HG03025 (cell line): Measurements from ENCODE around the gene RBL2.
A peak's percentile ranks its signal among the peaks of the same experiment; 100 is the strongest.

Source experiments
- ATAC-seq: cut with Tn5 transposase; IDR thresholded peaks from one replicate; pipeline ENCODE4 v1.9.1; 2021; ENCODE audit warnings: mild to moderate bottlenecking, moderate library complexity; ENCODE audit not compliant: unreplicated experiment, low FRiP score

Gene RBL2

DNA sequence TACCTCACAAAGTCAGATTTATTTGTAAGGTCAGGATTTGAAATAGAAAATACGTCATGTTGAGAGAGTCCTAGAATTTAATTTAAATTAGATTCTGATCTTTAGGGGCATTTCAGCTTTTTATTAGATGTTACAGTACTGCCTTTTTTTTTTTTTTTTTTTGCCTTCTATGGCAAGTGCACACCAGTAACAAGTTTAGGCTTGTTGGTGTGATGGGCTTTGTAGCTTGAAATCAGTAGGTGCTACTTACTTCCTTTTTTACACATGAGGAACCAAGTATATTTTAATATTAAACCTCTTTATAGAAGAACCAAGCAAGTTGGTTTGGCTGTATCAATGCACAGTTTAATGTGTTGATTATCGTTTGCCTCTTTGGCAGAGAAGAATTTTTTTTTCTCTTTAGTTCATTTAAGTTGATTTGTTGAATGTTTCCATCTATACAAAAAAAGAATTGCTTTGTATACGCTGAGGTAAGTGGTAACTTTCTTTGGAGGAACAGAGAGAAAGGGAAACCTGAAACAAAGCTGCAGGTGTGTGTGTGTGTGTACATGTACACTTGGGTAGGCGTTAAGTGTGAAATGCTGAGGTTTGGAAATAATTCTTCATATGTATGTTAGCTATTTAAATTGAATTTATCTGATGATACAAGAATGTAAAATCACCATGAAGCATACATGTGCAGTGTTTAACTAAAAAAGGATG lies 15.7 kb downstream of the RBL2 start:
- no peak for ATAC-seq

DNA sequence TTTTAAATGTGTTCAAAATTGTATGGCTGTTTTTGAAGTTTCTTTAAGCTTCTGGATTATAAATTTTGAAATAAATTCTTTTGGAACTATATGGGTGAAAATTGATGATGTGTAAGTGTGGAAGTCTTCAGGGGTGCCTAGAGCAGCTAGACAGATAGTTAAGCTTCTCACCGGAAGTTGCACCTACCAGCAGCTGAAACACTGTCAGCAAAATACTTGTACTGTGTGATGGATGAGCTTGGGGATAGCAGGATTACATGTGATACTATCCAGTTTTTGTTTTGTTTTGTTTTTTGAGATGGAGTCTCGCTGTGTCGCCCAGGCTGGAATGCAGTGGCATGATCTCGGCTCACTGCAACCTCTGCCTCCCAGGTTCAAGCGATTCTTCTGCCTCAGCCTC lies 19.7 kb downstream of the RBL2 start:
- no peak for ATAC-seq

DNA sequence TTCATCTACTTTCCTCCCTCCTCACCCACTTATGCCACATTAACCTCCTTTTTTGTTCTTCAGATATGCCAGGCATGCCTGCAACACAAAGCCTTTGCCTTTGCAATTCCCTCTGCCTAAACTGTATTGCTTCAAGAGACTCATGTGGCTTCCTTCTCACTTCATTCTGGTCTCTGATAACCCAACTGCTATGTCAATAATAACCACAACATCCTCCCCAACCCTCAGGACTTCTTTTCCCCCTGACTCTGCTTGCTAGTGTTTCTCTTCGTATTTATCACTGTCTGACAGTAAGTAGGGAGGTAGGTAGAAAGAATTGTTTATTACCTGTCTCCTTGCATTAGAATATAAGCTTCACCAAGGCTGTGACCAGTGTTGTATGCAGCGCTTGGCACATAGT lies 22.4 kb downstream of the RBL2 start:
- ATAC-seq: no peak

DNA sequence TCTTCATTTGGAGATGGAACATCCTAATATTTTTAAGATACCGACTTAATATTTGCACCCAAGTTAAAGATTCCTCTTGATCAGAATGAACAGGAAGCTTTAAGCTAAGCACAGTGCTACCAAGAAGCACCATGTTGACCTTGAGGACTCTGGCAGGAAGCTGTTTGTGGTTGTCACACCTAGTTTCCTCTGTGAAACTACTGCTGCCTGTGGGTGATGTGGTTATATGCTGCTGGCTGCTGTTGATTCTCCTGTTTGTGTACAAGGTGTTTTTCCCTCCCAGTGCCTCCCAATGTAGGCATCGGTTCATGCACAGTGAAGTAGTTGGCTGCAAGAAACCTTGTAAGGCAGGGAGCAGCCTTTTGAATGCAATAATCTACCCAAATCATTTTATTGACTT lies 23.4 kb downstream of the RBL2 start:
- ATAC-seq: peak; percentile 100

DNA sequence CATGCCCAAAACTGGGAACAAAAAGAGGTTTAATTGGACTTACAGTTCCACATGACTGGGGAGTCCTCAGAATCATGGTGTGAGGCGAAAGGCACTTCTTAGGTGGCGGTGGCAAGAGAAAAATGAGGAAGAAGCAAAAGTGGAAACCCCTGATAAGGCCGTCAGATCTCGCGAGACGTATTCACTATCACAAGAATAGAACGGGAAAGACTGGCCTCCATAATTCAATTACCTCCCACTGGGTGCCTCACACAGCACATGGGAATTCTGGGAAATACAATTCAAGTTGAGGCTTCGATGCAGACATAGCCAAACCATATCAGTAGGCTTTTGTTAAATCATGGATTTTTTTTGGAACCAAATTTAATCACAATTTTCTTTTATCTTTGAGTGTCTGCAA lies 24.4 kb downstream of the RBL2 start:
- ATAC-seq: no peak

DNA sequence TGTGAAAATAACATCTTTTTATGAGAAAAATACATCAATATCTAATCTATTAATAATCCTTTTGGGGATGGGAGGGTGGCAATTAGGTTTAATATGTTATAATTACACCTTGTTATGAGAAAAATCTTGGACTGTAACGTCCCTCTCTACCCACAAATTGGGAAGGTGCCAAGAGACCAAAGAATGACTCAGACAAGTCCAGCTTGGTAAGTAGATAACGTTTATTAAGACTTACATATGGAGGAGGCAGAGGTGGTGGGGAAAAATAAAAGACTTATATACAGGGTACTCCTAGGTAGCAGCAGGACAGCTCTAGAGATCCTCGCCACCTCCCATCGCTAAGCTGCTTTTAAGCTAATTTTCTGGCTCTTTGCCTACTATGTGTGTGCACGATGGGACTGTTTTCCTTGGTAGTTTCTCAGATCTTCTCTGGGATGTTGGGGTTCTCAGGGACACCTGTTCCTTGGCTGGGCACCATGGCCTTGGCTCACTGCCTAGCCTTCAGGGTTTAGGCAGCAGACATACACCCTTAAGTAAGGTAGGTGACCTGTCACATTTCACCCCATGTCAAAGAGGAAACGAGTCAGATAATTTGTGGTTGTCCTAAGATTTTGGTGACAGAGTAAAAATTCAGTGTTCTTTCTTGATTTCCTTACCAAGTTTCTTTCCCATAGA lies 31.5 kb downstream of the RBL2 start:
- no peak for ATAC-seq

DNA sequence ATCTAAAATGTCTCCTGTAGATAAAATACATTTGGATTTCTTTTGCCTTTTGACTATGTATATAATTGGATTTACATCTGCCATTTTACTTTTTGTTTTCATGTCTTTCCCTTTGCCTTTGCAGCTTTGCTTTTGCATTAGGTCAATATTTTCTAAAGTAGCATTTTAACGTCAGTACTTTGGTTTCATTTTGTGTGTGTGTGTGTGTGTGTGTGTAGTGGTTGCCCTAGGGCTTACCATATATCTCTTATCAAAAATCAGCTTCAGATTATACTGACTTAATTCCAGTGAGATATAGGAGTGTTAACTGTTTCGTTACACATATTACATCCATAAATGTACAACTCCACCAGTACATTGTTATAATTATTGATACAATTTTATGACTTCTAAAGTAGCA lies 42.6 kb downstream of the RBL2 start:
- ATAC-seq: no peak

DNA sequence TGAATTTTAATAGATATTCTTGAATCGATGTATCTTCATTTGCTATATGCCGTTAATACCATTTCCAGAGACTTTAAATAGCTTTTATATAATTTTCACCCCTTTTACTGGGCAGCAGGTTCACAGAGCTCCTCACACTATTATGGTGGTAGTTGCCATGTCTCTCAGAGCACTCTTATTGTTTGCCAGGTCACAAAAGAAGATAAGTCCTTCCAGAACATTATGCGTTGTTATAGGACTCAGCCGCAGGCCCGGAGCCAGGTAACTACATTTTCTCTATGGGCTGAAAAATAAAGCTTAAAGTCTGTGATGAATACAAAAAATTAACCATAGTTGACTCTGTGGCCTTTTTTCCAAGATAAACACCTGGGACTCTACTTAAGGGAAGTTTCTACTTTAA lies 44.7 kb downstream of the RBL2 start:
- no peak for ATAC-seq

DNA sequence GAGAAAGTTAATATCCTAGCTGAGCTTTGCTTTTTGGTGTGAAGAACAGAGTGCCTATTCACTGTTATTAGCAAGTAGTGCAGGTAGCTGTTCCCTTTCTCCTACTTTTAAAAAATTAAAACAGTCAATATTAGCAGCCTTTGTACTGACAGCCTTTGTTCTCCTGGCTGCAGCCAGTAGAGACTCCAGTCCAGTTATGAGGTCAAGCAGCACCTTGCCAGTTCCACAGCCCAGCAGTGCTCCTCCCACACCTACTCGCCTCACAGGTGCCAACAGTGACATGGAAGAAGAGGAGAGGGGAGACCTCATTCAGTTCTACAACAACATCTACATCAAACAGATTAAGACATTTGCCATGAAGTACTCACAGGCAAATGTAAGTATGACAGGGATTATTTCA lies 46.1 kb downstream of the RBL2 start:
- ATAC-seq: no peak

DNA sequence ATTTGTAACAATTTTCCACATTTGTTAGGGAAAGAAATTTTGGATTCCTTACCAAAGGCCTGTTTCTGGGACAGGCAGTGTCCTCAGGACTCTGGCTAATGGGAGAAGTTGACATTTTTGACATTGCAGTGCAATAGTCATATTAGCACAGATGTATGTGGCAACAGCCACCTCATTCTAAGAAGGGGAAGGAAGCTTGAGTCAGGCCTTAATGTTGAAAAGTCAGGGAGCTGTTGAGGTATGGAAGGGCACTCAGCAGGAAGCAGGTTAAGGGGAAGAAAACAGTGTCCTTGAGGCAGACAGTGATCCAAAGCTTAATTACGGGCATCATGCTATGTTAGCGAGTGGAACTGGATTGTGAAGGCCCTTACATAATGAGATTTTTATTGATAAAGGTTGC lies 47.9 kb downstream of the RBL2 start:
- ATAC-seq: no peak

DNA sequence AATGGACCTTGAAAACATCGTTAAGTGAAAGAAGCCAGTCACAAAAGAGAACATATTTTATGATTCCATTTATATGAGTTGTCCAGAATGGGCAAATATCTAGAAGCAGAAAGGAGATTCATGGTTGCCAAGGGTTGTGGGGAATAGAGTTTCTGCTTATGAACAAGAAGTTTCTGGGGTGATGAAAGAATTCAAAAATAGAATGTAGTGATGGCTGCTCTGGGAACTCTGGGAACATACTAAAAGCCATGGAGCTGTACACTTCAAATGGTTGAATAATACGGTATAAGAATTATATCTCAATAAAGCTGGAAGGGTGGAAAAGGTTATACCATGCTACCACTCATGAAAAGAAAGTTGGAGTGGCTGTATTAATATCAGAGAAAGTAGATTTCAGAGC lies 50.3 kb downstream of the RBL2 start:
- no peak for ATAC-seq

DNA sequence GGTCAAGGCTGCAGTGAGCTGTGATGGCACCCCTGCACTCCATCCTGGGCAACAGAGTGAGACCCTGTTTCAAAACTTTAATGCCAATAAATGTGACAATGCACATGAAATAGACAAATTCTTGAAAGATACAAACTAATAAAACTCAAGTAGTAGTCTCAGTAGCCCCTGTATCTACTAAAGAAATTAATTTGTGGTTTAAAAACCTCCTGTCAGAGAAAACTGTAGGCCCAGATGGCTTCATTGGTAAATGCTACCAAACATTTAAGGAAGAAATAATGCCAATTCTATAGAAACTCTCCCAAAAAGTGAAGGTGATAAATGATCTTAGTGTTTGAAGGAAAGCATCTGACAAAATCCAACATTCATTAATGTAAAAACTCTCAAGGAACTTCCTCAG lies 52.0 kb downstream of the RBL2 start:
- ATAC-seq: no peak

DNA sequence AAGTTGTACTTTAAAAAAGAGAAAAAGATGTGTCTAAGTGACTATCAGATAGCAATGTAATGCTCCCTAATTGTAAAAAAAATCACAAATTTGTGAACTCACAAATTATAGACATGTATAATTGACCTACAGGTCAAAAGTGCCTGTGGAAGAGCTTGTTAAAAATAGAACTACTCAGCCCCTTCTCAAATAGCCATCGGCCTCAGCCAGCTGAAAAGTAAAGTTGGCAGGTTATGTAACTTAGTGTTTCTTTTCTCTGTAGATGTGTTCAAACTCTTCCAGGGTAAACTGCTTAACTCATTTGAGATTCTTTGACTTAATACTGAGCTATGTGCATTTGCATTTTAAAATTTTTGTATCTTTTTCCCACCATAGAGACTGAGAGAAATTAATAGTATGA lies 55.5 kb downstream of the RBL2 start:
- no peak for ATAC-seq

DNA sequence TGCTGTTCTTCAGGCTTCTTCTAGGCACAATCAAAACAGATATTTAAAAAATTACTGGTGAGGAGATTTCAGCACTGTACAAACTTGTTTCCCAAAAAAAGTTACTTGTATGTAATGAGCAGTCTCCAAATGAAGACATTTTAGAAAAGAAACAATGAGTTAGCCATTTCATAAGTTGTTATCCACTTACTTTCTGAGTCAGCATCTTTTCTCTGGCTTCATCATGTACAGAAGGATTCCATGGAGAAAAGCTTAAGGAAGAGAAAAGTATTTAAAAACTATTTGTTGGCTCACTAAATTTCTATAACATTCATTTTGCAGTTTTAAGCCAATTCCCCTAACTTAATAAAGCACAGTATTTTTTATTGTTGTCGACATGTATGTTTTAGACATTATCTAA lies 58.2 kb downstream of the RBL2 start:
- no peak for ATAC-seq

DNA sequence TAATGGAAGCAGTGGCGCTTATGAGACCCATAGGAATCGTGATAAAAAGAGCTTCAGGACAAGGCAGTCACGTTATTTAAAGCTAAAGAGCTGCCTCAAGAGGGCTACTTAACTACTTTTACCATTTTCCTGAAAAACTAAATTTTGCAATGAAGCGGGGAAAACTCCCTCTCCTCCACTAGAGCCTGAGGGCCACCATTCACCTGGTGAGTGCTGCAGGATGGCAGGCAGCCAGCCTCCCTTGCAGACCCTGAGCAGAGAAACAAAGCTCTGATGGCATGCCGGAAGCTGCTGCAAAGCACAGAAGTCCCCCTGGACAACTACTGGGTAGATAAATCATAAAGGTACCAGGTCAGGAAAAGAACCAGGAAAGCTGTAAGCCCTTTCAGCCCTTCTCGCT lies 60.4 kb downstream of the RBL2 start:
- ATAC-seq: no peak

DNA sequence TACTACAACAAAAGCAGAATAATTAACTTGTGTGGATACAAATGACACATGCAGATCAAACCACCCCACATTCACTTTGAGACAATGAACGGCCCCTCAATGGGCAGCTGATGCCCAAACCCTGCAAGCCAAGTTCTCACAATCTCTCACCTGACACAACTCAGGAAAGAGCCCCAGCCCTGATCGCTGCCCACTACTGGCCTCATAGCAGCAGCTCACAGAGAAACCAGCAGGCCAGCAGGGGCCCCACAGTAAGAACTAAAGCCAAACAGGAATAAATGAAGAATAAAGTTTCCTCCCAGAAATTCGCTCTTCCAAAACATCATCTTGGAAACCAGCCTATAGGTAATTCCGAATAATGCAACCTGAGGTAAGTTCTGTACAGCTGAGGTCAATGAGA lies 61.1 kb downstream of the RBL2 start:
- no peak for ATAC-seq

DNA sequence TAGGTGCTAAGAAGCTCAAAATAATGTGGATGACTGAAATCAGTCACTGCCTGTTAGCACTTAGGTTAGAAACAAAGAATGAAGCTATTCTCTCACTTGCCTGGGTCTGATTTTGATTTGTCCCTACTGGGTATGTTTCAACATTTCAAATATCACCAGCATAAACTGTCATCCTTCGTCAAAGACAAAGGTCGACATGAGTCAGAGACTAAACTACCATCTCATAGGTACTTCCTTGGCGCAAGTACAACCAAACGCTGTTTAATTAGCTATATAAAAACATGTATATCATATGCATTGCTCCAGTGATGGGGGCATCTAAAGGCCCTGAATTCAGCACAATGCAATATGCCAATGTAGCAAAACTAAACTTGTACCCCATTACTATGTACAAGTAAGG lies 64.7 kb downstream of the RBL2 start:
- ATAC-seq: no peak

DNA sequence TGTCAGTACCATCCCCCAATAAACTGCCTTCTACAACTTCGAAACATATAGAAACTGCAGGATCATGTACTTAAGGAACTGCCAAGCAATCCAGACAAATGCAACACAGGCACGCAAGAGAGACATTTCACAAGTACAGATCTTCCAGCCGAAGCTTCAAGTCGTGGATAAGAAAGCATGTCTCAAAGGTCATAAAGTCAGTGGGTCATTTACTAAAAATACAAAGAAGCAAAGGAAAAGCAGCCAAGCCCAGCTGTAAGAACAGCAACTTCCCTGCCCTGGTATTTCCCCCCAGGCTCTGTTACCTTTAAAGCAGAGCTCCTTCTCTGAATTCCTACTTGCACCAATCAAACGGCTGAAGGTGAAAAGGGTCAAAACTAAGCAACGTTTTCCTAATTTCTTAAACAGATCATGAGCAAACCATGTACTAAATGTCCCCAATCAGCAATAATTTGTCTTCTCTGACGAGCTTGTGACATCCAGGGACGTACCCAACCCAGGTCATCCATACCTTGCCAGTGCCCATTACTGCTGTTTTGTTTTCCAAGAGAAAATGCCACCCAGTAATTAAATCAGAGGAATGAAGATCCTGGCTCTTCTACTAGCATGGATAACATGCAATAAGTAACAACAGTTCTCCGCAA lies 67.1 kb downstream of the RBL2 start:
- no peak for ATAC-seq

DNA sequence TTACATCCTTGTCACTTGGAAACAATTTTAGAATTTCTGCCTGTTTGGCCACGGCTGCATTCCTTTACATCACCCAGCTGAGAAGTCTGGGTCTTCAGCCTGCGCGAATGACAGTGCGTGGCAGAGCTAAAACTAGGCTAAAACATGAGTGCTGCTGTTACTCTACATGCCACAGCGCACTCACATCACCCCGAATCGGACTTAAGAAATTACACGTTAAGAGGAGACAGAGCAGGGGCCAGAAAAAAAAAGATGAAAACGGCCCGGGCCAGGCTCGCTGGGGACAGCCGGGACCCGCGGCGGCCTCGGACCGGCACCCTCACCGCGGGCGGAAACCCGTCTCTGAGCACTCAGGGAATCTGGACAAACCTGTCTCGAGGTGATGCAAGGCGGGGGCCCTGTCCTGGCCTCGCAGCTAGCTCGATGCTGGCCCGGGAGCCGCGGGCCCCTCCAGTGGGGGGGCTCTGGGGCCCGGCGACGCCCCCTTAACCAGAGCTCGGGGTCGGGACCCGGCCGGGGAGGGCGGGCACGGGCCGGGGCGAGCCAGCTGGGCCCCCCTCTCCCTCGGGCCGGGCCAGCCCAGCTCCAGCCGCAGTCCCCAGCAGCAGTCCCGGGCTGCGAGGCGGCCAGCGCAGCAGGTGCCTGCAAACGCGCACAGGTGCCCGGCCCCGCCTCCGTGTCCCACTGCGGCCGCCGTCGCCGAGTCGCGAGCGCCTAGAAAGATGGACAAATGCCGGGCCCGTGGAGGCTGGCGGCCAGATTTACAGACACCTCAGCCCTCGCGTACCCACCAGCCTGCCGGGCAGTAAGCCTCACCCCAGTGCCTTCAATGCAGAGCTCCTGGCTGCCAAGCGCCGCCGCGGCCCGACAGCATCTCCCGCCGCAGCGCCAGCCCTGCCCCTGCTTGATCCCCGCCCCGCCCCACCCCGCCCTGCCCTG lies 68.3 kb downstream of the RBL2 start, which contains the start of gene AKTIP:
AKTIP (minus strand) TSS at position 879 of the 939 bp plus-strand sequence. CDS start 2,950 bp downstream, outside the sequence.
- peak; percentile 23 for ATAC-seq

DNA sequence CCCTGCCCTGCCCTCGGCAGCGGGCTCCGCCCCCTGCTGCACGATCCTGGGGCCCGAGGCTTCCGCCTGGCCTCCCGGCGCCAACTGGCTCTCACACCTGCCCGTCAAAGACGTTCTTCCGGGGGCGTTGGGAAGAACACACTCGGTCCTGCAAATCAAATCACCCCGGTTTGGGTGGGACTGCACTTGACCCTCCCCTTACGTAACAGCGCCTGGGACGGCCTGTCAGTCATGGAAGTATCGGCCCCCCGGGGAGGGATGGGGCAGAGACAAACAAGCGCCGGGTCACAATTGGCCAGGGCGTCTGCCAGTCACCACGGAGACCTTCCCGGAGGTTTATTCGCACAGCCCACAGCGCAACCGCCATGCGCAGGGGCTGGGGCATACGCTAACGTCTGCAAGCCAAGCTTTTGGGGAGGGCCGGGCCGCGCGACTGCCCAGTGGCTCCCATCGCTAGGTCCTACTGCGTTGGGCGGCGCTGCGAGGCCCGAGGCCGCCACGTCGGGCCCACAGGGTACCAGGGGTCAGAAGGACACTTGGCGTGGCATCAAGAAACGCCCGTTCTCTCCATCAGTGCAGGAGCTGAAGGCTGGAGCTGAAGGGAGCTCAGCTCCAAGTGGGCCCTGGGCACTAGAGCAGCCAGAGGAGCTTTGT lies 69.1 kb downstream of the RBL2 start:
- ATAC-seq: peak; percentile 96
